Neural cell (in vitro differentiated cells): ENCODE results near the gene AMBN.

Experiments used
- CTCF ChIP-seq: fragments of 450-650 bp; IDR thresholded peaks from 2 replicates; pipeline ENCODE4 v1.5.1; 2014; ENCODE audit warnings: antibody characterized with exemption, mild to moderate bottlenecking, moderate library complexity; ENCODE audit not compliant: poor library complexity, severe bottlenecking
- EP300 ChIP-seq: fragments of 450-650 bp; conservative IDR thresholded peaks from 2 replicates; pipeline ENCODE4 v1.6.1; 2014; ENCODE audit warnings: antibody characterized with exemption, mild to moderate bottlenecking, moderate library complexity; ENCODE audit not compliant: poor library complexity, severe bottlenecking
- EZH2 ChIP-seq: fragments of 200-600, 300-800 bp; shearing (Covaris generic), sonication (generic); IDR thresholded peaks from 2 replicates; pipeline ENCODE4 v1.6.1; 2014; ENCODE audit warnings: antibody characterized with exemption, low read length, borderline replicate concordance, mild to moderate bottlenecking; ENCODE audit not compliant: insufficient read depth, poor library complexity, severe bottlenecking
- MXI1 ChIP-seq: fragments of 450-650 bp; conservative IDR thresholded peaks from 2 replicates; pipeline ENCODE4 v1.6.1; 2014; ENCODE audit warnings: antibody characterized with exemption, mild to moderate bottlenecking; ENCODE audit not compliant: poor library complexity, severe bottlenecking
- POLR2AphosphoS5 ChIP-seq: IDR thresholded peaks from 2 replicates; pipeline ENCODE4 v1.6.1; 2012
- REST ChIP-seq: IDR thresholded peaks from 2 replicates; pipeline ENCODE4 v1.6.1; 2012; ENCODE audit warnings: borderline replicate concordance
- SMC3 ChIP-seq: fragments of 450-650 bp; conservative IDR thresholded peaks from 2 replicates; pipeline ENCODE4 v1.6.1; 2014; ENCODE audit warnings: antibody characterized with exemption, mild to moderate bottlenecking, moderate library complexity; ENCODE audit not compliant: poor library complexity

- TF ChIP-seq CTCF (no peak), POLR2AphosphoS5 (no peak), EP300 (no peak), MXI1 (no peak), SMC3 (no peak), EZH2 (no peak), REST (no peak)
Observed at GRCh38 chr4:70600305-70600704, 8.2 kb downstream of the AMBN start.
